Measurements from ENCODE around the gene ITIH5. TPM values are rescaled to one million over a fixed set of nuclear protein-coding genes. Genes with fewer than 3 reads are reported as not detected.

Gene ITIH5
- total and polyA plus RNA-seq, 2 experiments from 2014 or later = 22.3 to 22.8 TPM

- H3K4me1 ChIP-seq (ENCODE audit: insufficient read depth) = peaks cover 4% of the 10 kb centered on the region
- no peaks in the 10 kb centered on the region for H3K79me2 ChIP-seq
- no peak for TF ChIP-seq CTCF (IDR thresholded peaks at IDR 0.05; ENCODE audit: poor library complexity)
- no peak for TF ChIP-seq EZH2 (IDR thresholded peaks at IDR 0.05; ENCODE audit: borderline replicate concordance)
- no peak for TF ChIP-seq EZH2phosphoT487 (IDR thresholded peaks at IDR 0.05; ENCODE audit: low read depth, severe bottlenecking, unreplicated experiment)
- H4K20me1 ChIP-seq (ENCODE audit: insufficient read depth, poor library complexity, severe bottlenecking) = no peaks in the 10 kb centered on the region
- no peaks in the 10 kb centered on the region for H3K36me3 ChIP-seq (replicated peaks; ENCODE audit: insufficient read depth, low read depth)
- no peaks in the 10 kb centered on the region for H3K9me2 ChIP-seq (replicated peaks; ENCODE audit: insufficient read depth)
- DNase-seq (ENCODE audit: low spot score) = no peak
- no peaks in the 10 kb centered on the region for H3K27me3 ChIP-seq
- H2AFZ ChIP-seq = no peak overlapping the region
- H3K4me3 ChIP-seq = no peak overlapping the region
- H3K4me2 ChIP-seq = no peak overlapping the region
- H3K27ac ChIP-seq = peak overlapping the region; percentile 48
- H3K9me3 ChIP-seq (ENCODE audit: low read depth) = no peaks in the 10 kb centered on the region
- WGBS (ENCODE audit: low lambda C conversion rate, missing lambda C conversion rate) = 51% methylated on average over 3 of the region's 3 CpGs
These were observed 56.7 kb downstream of the ITIH5 start for GRCh38 chr10:7610026-7610425.

- H4K20me1 ChIP-seq (ENCODE audit: insufficient read depth, poor library complexity, severe bottlenecking) = no peaks in the 10 kb centered on the region
- H3K4me3 ChIP-seq = no peak overlapping the region
- H3K9me2 ChIP-seq (replicated peaks; ENCODE audit: insufficient read depth) = no peaks in the 10 kb centered on the region
- no peaks in the 10 kb centered on the region for H3K27me3 ChIP-seq
- H3K79me2 ChIP-seq = no peaks in the 10 kb centered on the region
- H2AFZ ChIP-seq = no peak overlapping the region
- H3K9me3 ChIP-seq (ENCODE audit: low read depth) = no peaks in the 10 kb centered on the region
- TF ChIP-seq CTCF (IDR thresholded peaks at IDR 0.05; ENCODE audit: poor library complexity) (no peak), EZH2 (IDR thresholded peaks at IDR 0.05; ENCODE audit: borderline replicate concordance) (no peak), EZH2phosphoT487 (IDR thresholded peaks at IDR 0.05; ENCODE audit: low read depth, severe bottlenecking, unreplicated experiment) (no peak)
- H3K4me1 ChIP-seq (ENCODE audit: insufficient read depth) = peaks cover 4% of the 10 kb centered on the region
- DNase-seq (ENCODE audit: low spot score) = no peak
- H3K36me3 ChIP-seq (replicated peaks; ENCODE audit: insufficient read depth, low read depth) = no peaks in the 10 kb centered on the region
- no peak overlapping the region for H3K4me2 ChIP-seq
- WGBS (ENCODE audit: low lambda C conversion rate, missing lambda C conversion rate) = 81% methylated on average over 5 of the region's 5 CpGs
- no peak overlapping the region for H3K27ac ChIP-seq
These were observed 57.2 kb downstream of the ITIH5 start for GRCh38 chr10:7609556-7609955.

GRCh38 chr10:7608001-7608400 is 58.8 kb downstream of the ITIH5 start:
- Histone ChIP-seq H4K20me1 (ENCODE audit: insufficient read depth, poor library complexity, severe bottlenecking) (no peaks in the 10 kb centered on the region), H3K79me2 (no peaks in the 10 kb centered on the region), H3K4me3 (no peak overlapping the region), H3K4me2 (no peak overlapping the region), H3K36me3 (replicated peaks; ENCODE audit: insufficient read depth, low read depth) (no peaks in the 10 kb centered on the region), H3K9me2 (replicated peaks; ENCODE audit: insufficient read depth) (no peaks in the 10 kb centered on the region), H3K4me1 (ENCODE audit: insufficient read depth) (peaks cover 4% of the 10 kb centered on the region), H3K27ac (no peak overlapping the region), H3K9me3 (ENCODE audit: low read depth) (no peaks in the 10 kb centered on the region), H3K27me3 (no peaks in the 10 kb centered on the region), H2AFZ (no peak overlapping the region)
- no peak for DNase-seq (ENCODE audit: low spot score)
- 92% methylated on average over 11 of the region's 11 CpGs for WGBS (ENCODE audit: low lambda C conversion rate, missing lambda C conversion rate)
- TF ChIP-seq EZH2 (IDR thresholded peaks at IDR 0.05; ENCODE audit: borderline replicate concordance) = no peak
- TF ChIP-seq CTCF (IDR thresholded peaks at IDR 0.05; ENCODE audit: poor library complexity) = no peak
- no peak for TF ChIP-seq EZH2phosphoT487 (IDR thresholded peaks at IDR 0.05; ENCODE audit: low read depth, severe bottlenecking, unreplicated experiment)

GRCh38 chr10:7606951-7607404 is 59.8 kb downstream of the ITIH5 start:
- H3K4me3 ChIP-seq = no peak overlapping the region
- no peaks in the 10 kb centered on the region for H3K9me2 ChIP-seq (replicated peaks; ENCODE audit: insufficient read depth)
- no peaks in the 10 kb centered on the region for H3K9me3 ChIP-seq (ENCODE audit: low read depth)
- peak; percentile 58 for DNase-seq (ENCODE audit: low spot score)
- no peaks in the 10 kb centered on the region for H3K36me3 ChIP-seq (replicated peaks; ENCODE audit: insufficient read depth, low read depth)
- no peak overlapping the region for H3K4me2 ChIP-seq
- no peaks in the 10 kb centered on the region for H4K20me1 ChIP-seq (ENCODE audit: insufficient read depth, poor library complexity, severe bottlenecking)
- no peaks in the 10 kb centered on the region for H3K79me2 ChIP-seq
- no peak overlapping the region for H2AFZ ChIP-seq
- peak overlapping the region; percentile 56 for H3K27ac ChIP-seq
- WGBS (ENCODE audit: low lambda C conversion rate, missing lambda C conversion rate) = 35% methylated on average over 4 of the region's 4 CpGs
- no peaks in the 10 kb centered on the region for H3K27me3 ChIP-seq
- TF ChIP-seq EZH2phosphoT487 (IDR thresholded peaks at IDR 0.05; ENCODE audit: low read depth, severe bottlenecking, unreplicated experiment) (no peak), EZH2 (IDR thresholded peaks at IDR 0.05; ENCODE audit: borderline replicate concordance) (no peak), CTCF (IDR thresholded peaks at IDR 0.05; ENCODE audit: poor library complexity) (no peak)
- H3K4me1 ChIP-seq (ENCODE audit: insufficient read depth) = peaks cover 4% of the 10 kb centered on the region
